ENCODE measurements around the gene EVC2.
"Not testable (repeated sequence)": the region's sequence is repeated elsewhere in the genome, so short reads cannot be mapped to it uniquely, and the experiment has no call there.

EVC2 gene

DNA sequence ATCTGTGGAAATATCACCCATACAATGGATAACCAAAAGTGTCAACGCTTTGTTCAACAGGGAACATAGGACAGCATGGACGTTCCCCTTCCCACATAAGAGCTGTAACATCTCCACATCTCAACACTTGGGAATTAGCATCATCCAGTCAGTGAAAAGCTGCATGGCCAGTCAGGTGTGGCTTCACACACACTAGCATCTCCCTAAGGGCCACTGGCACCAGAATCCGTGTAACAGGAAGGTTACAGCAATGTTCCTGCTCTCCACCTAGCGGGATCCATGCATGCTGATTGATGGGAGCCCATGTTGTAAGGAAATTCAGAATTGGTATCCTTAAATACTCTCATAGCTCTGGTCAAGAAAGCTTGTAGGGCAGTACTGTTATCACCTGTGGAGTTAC lies 78.8 kb downstream of the EVC2 start:
- DNase-seq: no peak

DNA sequence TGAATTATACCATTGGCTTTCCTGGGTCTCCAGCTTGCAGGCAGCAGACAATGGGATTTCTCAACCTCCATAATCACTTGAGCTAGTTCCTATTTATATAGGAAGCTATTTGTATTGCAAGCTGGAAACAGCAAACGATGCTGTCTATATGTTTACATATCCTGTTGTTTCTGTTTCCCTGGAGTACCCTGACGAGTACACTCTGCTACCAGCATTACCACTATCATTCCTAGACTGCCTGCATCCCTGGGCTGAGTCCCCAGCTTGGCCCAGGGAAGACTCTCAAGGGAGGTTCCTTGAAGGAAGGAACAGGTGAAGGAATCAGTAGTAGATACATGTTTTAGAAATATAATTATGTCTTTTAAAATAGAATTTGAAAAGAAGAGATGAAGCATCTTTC lies 81.4 kb downstream of the EVC2 start:
- no peak for DNase-seq

- DNase-seq: no peak
These were observed 85.8 kb downstream of the EVC2 start for GRCh38 chr4:5622596-5622995.

- DNase-seq: no peak
These were observed 88.3 kb downstream of the EVC2 start for GRCh38 chr4:5619913-5620625.

GRCh38 chr4:5618051-5618960 lies 90.1 kb downstream of the EVC2 start:
- DNase-seq: no peak

- DNase-seq: no peak
These were observed 91.9 kb downstream of the EVC2 start for GRCh38 chr4:5616331-5616950.

GRCh38 chr4:5615496-5616075 lies 92.8 kb downstream of the EVC2 start:
- DNase-seq: no peak

GRCh38 chr4:5611750-5612149 lies 96.6 kb downstream of the EVC2 start:
- no peak for DNase-seq

GRCh38 chr4:5609306-5610007 lies 98.9 kb downstream of the EVC2 start:
- no peak for DNase-seq

- DNase-seq: not testable (repeated sequence)
These were observed 114.5 kb downstream of the EVC2 start for GRCh38 chr4:5593828-5594227.

GRCh38 chr4:5592272-5592671 lies 116.1 kb downstream of the EVC2 start:
- DNase-seq: no peak

GRCh38 chr4:5589495-5589894 lies 118.9 kb downstream of the EVC2 start:
- DNase-seq: no peak

GRCh38 chr4:5588046-5588445 lies 120.3 kb downstream of the EVC2 start:
- no peak for DNase-seq

DNA sequence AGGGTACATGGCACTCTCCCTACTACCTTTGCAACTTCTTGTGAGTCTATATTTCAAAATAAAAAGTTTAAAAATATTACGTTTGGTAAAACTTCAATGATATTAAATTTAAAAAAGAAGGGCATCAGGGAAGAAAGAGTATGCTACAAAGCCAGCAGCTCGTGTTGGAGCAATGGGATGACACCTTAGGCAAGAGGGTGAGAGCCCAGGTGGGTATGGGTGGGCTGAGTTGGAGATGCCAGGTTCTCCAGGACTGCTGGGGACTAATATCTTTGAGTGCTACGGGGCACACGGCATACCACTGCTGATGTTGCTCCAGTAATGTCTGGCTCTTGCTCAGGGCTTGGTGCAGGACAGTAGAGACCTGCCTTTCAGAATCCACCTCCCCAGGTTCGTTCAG lies 132.4 kb downstream of the EVC2 start:
- no peak for DNase-seq

DNA sequence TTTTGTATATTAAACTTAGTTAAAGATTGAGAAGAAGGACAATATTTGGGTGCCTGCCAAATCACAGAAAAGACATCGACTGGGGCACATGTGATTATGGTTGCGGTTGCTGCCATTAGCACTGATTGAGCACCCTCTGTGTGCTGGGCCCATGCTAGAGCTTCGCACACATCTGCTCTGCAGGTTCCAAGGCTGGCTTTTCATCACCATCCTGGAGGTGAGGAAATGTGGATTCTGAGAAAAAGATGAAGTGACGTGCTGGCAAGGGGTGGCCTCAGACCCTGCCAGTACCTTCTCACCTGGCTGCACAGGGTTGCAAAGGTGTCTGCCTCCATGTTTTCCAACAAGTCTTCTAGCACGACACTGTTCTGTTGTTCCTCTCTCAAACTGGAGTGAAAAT lies 134.0 kb downstream of the EVC2 start:
- DNase-seq: no peak

- no peak for DNase-seq
These were observed 134.4 kb downstream of the EVC2 start for GRCh38 chr4:5573965-5574364.

DNA sequence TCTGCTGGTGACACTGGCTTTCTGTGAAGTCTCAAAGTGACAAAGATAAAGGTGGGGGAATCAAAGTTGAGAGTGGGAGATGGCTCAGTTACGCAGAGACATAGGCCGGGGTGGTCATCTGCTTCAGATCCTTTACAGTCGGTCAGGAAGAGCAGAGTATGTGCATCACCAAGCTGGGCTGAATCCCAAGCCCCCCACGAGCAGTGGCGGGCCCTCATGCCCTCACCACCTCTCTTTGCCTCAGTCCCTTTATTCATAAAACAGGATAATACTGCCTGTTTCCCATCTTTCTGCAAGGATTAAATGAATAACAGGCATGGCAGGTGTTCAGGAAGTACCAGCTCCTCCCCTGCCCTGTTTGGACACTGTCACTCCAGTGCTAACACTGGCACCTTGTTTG lies 135.6 kb downstream of the EVC2 start:
- no peak for DNase-seq

DNA sequence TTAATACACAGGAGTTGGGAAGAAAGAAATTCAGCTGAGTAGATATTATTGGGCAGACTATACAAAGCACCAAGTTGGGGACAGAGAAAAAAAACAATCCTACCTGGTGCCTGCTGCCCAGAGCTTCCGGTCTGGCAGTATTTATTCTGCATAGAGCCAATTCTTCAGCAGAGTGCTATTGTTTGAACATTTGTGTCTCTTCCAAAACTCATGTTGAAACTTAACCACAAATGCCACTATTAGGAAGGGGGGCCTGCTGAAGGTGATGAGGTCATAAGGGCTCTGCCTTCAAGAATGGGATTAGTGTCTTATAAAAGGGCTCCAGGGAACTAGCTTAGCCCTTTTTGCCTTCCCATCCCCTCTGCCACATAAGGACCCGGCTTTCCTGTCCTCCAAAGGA lies 136.2 kb downstream of the EVC2 start:
- DNase-seq: no peak

GRCh38 chr4:5571646-5572045 lies 136.7 kb downstream of the EVC2 start:
- DNase-seq: no peak

- DNase-seq: no peak
These were observed 138.9 kb downstream of the EVC2 start for GRCh38 chr4:5569451-5569850.

DNA sequence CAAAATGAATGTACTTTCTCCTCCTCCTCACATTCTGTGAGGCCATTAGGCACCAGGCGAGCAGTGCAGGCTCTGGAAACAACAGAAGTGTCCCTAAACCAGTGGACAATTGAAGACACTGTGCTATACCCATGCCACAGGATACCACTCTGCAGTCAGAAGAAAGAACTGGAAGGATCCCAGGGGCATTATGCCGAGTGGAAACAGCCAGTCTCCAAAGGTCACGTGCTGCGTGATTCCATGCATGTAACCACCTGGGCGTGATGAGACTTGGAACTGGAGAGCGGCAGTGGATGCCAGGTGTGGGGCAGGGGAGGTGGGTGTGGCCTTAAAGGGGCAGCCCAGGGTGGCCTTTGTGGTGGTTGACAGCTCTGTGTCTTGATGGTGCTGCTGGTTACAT lies 139.4 kb downstream of the EVC2 start:
- no peak for DNase-seq

GRCh38 chr4:5568336-5568735 lies 140.0 kb downstream of the EVC2 start:
- DNase-seq: no peak

GRCh38 chr4:5566991-5567390 lies 141.4 kb downstream of the EVC2 start:
- no peak for DNase-seq
